Measurements from ENCODE around the gene CCDC27.
"Not testable (repeated sequence)": the region's sequence is repeated elsewhere in the genome, so short reads cannot be mapped to it uniquely, and the experiment has no call there.

The CCDC27 gene

GRCh38 chr1:3787745-3788605 is 35.7 kb downstream of the CCDC27 start:
- in situ Hi-C loops (cut with HindIII; ENCODE audit: low sequenced_read_pairs): no loop called here

- in situ Hi-C loops (cut with HindIII; ENCODE audit: low sequenced_read_pairs): no loop called here
These were observed 36.6 kb downstream of the CCDC27 start for GRCh38 chr1:3788756-3789420.

GRCh38 chr1:3789421-3790300 is 37.4 kb downstream of the CCDC27 start:
- in situ Hi-C loops (cut with HindIII; ENCODE audit: low sequenced_read_pairs): no loop called here

GRCh38 chr1:3790500-3790923 is 38.3 kb downstream of the CCDC27 start:
- in situ Hi-C loops (cut with HindIII; ENCODE audit: low sequenced_read_pairs): no loop called here

GRCh38 chr1:3790952-3791351 is 38.7 kb downstream of the CCDC27 start:
- in situ Hi-C loops (cut with HindIII; ENCODE audit: low sequenced_read_pairs): no loop called here

GRCh38 chr1:3795453-3796214 is 43.4 kb downstream of the CCDC27 start:
- in situ Hi-C loops (cut with HindIII; ENCODE audit: low sequenced_read_pairs): no loop called here

GRCh38 chr1:3796215-3797061 is 44.2 kb downstream of the CCDC27 start, which contains the start of gene LRRC47:
Gene LRRC47 (minus strand): TSS chr1:3796498. CDS start chr1:3796476, 22 bp downstream.
- in situ Hi-C loops (cut with HindIII; ENCODE audit: low sequenced_read_pairs): no loop called here

GRCh38 chr1:3799976-3800685 is 47.9 kb downstream of the CCDC27 start:
- in situ Hi-C loops (cut with HindIII; ENCODE audit: low sequenced_read_pairs): no loop called here

- in situ Hi-C loops (cut with HindIII; ENCODE audit: low sequenced_read_pairs): not testable (repeated sequence)
These were observed 48.5 kb downstream of the CCDC27 start for GRCh38 chr1:3800795-3801194.

- in situ Hi-C loops (cut with HindIII; ENCODE audit: low sequenced_read_pairs): no loop called here
These were observed 51.8 kb downstream of the CCDC27 start for GRCh38 chr1:3803905-3804626.

GRCh38 chr1:3804627-3804944 is 52.3 kb downstream of the CCDC27 start:
- in situ Hi-C loops (cut with HindIII; ENCODE audit: low sequenced_read_pairs): not testable (repeated sequence)

GRCh38 chr1:3805038-3805437 is 52.8 kb downstream of the CCDC27 start:
- in situ Hi-C loops (cut with HindIII; ENCODE audit: low sequenced_read_pairs): no loop called here

- in situ Hi-C loops (cut with HindIII; ENCODE audit: low sequenced_read_pairs): no loop called here
These were observed 55.5 kb downstream of the CCDC27 start for GRCh38 chr1:3807769-3808168.

GRCh38 chr1:3809680-3810079 is 57.4 kb downstream of the CCDC27 start:
- in situ Hi-C loops (cut with HindIII; ENCODE audit: low sequenced_read_pairs): no loop called here

- in situ Hi-C loops (cut with HindIII; ENCODE audit: low sequenced_read_pairs): not testable (repeated sequence)
These were observed 58.0 kb downstream of the CCDC27 start for GRCh38 chr1:3810149-3810761.

GRCh38 chr1:3811595-3811911 is 59.3 kb downstream of the CCDC27 start:
- in situ Hi-C loops (cut with HindIII; ENCODE audit: low sequenced_read_pairs): no loop called here

GRCh38 chr1:3814065-3814464 is 61.8 kb downstream of the CCDC27 start:
- in situ Hi-C loops (cut with HindIII; ENCODE audit: low sequenced_read_pairs): no loop called here

All from endothelial cell of hepatic sinusoid (primary cell).